NCI-H1092 (cell line): ENCODE results near the gene MAD2L1BP.
"Not testable (repeated sequence)": the region's sequence is repeated elsewhere in the genome, so short reads cannot be mapped to it uniquely, and the experiment has no call there.

Experiments used
- DNase-seq: peaks from one replicate; lab custom pipeline; 2025; lab: John Stamatoyannopoulos, UW

MAD2L1BP gene

GRCh38 chr6:43627008-43627825, 8.4 kb upstream of the MAD2L1BP start:
- DNase-seq = peak; percentile 52

GRCh38 chr6:43628393-43629103, 7.1 kb upstream of the MAD2L1BP start:
- DNase-seq = peak; percentile 38

GRCh38 chr6:43629104-43629504, 6.5 kb upstream of the MAD2L1BP start, which contains the start of gene GTPBP2:
Gene GTPBP2 (minus strand): TSS chr6:43629264. CDS start chr6:43629162, 102 bp downstream.
- DNase-seq = peak; percentile 100

GRCh38 chr6:43629505-43630300, 5.9 kb upstream of the MAD2L1BP start:
- DNase-seq = peak; percentile 93

DNA sequence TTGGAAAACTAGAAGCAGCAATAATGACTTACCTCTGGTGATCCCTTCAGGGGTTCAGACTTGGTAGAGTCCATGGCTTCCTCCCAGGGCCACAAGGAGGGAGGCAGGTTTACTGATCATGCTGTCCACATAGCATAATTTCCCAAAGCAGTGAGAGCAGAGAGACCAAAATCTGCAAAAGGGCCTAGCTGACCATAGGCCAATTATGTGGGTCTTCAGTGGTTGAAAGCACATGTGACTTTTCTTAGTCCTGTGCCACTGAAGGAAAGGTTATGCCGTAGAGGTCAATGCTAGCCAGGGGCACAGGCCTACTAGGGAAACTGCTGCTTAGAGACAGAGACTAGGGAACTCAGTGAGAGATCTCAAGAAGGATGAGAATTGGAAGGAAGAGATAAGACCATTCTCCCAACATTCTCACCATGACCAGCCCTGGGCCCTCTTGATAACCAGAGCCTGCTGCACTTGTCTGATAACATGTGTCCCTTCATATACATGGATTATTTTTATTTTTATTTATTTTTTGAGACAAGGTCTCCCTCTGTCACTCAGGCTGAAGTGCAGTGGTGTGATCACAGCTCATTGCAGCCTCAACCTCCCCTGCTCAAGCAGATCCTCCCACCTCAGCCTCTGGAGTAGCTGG, 4.5 kb upstream of the MAD2L1BP start:
- DNase-seq = no peak

- not testable (repeated sequence) for DNase-seq
Observed at GRCh38 chr6:43633002-43633401, 2.6 kb upstream of the MAD2L1BP start.

DNA sequence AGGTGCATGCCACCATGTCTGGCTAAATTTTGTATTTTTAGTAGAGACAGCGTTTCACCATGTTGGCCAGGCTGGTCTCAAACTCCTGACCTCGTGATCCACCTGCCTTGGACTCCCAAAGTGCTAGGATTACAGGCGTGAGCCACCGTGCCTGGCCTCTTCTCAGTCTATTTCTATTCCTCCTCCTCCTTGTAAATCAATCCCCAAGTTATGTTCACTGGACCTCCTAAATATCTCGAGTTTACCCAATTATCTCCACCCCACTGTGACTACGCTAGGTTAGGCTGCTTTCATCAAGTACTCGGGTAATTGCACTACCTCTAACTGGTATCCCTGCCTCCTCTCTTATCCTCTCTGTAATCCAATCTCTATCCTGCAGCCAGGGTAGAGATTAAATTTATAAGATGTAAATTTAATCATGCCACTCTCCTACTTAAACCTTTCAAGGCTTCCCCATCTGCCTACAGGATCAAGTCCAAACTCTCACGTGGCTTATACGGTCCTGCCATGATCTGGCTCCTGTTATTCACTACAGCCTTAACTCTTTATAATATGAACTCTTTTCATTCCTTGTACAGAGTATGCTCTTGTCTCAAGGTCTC, 837 bp upstream of the MAD2L1BP start:
- no peak for DNase-seq

- no peak for DNase-seq
Observed at GRCh38 chr6:43636308-43636659, 644 bp downstream of the MAD2L1BP start.

- no peak for DNase-seq
Observed at GRCh38 chr6:43639984-43640800, 4.6 kb downstream of the MAD2L1BP start.

- DNase-seq = no peak
Observed at GRCh38 chr6:43644940-43645612, 9.4 kb downstream of the MAD2L1BP start, which contains the start of gene RSPH9. Gene RSPH9 (plus strand): TSS chr6:43645036. CDS start chr6:43645099, 63 bp downstream.

- DNase-seq = no peak
Observed at GRCh38 chr6:43645613-43645964, 9.9 kb downstream of the MAD2L1BP start.

- DNase-seq = no peak
Observed at GRCh38 chr6:43647613-43648012, 12.0 kb downstream of the MAD2L1BP start.

DNA sequence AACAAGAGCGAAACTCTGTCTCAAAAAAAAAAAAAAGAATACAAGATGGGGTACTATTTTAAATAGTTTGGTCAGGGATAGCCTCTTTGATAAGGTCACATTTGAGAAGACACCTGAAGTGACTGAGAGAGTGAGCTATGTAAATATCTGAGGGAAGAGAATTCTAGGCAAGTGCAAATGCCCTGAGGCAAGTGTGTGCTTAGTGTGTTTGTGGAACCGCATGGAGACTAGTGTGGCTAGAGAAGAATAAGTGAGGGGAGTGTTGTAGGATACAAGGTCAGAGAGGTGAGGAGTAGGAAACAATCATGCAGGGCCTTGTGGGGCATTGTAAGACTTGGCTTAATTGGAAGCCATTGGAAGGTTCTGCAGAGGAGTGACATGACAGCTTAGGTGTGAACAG, 12.6 kb downstream of the MAD2L1BP start:
- no peak for DNase-seq

DNA sequence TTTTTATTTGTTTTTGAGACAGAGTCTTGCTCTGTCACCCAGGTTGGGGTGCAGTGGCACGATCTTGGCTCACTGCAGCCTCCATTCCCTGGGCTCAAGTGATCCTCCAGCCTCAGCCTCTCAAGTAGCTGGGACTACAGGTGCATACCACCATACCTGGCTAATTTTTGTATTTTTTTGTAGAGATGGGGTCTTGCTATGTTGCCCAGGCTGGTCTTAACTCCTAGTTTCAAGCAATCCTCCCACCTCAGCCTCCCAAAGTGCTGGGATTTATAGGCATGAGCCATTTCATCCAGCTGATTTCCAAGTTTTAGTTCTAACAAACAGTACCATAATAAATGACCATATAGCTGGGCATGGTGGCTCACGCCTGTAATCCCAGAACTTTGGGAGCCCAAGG, 17.2 kb downstream of the MAD2L1BP start:
- DNase-seq = not testable (repeated sequence)

DNA sequence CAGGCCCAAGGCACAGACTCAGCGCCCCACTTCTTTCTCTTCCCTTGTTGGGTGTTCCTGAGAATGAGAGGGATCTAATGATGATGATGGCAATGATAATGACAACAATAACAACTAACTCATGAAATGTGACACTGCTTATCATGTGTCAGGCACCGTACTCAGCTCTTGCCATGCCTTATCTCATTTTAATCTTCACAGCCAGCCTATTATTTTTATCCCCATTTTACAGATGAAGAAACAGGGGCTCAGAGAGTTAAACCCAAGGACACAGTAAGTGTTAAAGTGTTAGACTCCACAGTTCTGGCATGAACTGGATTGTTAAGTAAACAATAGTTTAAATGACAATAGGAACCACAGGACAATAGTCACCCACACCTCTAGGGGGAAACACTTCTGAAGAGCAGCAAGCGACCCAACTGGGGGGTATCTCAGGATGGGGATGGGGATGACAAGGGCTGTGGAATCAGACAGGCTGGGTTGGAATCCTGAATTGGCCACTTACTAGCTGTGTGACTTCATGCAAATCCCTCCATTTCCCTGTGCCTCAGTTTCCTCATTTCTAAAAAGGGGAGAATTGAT, 21.7 kb downstream of the MAD2L1BP start:
- no peak for DNase-seq

GRCh38 chr6:43658161-43658560, 22.5 kb downstream of the MAD2L1BP start:
- no peak for DNase-seq

- not testable (repeated sequence) for DNase-seq
Observed at GRCh38 chr6:43662948-43663347, 27.3 kb downstream of the MAD2L1BP start.

DNA sequence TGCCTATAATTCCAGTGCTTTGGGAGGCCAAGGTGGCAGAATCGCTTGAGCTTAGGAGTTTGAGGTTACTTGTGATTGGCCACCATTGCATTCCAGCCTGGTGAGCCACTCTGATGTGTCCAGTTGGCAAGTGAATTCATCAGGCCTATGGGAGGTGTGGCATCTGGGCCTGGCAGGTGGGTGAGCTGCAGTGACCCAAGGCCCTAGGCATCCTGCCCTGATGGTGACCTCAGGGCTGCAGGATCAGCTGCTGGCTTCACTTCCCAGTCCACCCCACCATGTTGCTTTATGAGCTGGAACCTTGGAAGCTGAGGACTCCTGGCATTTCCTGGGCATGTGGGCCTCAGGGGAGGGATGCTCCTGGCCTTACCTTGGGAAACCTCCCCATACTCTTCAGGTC, 29.7 kb downstream of the MAD2L1BP start:
- DNase-seq = no peak

- DNase-seq = no peak
Observed at GRCh38 chr6:43666196-43666920, 30.7 kb downstream of the MAD2L1BP start.
